GM10847 (cell line): ENCODE measurements around the gene ITGA11.

Experiments used
- POLR2A ChIP-seq: IDR thresholded peaks from 2 replicates; pipeline ENCODE4 v1.6.1; 2011; ENCODE audit not compliant: insufficient read length; ENCODE audit errors: extremely low read depth

Gene ITGA11

DNA sequence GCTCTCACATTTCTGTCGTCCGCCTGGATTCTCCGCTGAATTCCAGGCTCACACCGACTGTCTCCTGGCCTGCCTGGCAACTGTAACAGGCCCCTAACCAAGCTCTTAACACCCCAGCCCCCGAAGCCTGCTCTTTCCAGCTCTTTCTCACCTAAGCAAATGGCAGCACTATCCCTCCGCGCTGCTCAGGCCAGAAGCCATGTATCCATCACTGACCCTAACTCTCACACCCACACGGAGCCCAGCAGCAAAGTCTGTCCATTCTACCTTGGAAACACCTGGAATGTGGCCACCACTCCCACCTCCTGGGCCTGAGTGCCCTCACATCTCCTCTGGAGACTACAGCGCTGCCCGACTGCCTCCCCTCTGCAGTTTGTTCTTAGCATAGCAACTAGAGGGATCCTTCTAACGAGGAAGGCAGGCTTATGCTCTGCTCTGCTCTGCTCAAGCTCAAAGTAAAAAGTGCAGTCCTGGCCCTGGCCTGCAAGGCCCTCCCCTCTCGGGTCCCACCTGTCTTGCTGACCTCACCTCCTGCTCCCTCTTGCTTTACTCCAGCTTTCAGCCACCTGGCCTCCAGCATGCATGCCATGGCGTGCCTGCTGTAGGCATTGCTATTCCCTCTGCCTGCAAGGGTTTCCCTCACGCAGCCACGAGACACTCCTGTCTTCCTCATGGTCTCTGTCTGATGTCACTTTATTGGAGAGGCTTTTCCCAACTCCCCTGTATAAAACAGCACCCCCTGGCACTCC is 127.2 kb downstream of the ITGA11 start:
- no peak for TF ChIP-seq POLR2A

- no peak for TF ChIP-seq POLR2A
Observed at GRCh38 chr15:68303560-68304436, 128.2 kb downstream of the ITGA11 start.

GRCh38 chr15:68303134-68303533 is 128.8 kb downstream of the ITGA11 start:
- no peak for TF ChIP-seq POLR2A

- no peak for TF ChIP-seq POLR2A
Observed at GRCh38 chr15:68302729-68303128, 129.2 kb downstream of the ITGA11 start.

- TF ChIP-seq POLR2A, result no peak
Observed at GRCh38 chr15:68301301-68301700, 130.7 kb downstream of the ITGA11 start.

DNA sequence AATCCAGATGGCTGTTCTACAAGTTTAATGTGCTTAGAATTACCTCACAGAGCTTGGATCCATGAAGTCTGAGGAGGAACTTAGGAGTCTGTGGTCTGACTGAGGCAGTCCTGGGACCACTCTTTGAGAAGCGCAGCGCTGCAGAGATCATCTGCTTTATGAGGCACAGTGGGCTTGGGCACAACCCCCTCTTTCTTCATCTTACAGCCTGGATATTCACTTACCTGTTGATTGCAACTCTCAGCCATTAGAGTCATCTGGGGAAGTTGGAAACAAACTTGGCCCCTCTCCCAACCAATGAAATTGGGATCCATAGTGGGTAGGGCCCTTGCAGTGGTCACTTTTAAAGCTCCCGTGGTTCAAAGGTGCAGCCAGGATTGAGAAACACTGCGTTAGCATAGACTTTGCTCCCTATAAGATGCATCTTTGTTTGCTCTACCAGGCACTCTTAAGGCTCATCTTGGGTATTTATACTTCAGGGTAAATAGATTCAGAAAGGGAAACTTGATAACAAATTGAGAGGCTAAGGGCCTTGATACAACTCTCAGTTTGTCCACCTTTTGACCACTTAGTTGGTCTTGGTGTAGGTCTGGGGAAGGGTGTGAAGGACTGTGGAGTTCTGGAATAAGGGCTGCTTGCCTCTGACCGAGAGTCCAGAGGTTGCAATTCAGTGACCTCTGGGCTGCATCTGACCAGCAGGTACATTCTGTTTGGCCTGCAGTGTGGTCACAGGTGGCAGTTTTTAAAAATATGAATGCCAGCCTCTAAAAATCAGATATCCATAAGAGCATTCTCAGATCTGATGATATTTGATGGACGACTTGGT is 131.6 kb downstream of the ITGA11 start:
- TF ChIP-seq POLR2A, result no peak

DNA sequence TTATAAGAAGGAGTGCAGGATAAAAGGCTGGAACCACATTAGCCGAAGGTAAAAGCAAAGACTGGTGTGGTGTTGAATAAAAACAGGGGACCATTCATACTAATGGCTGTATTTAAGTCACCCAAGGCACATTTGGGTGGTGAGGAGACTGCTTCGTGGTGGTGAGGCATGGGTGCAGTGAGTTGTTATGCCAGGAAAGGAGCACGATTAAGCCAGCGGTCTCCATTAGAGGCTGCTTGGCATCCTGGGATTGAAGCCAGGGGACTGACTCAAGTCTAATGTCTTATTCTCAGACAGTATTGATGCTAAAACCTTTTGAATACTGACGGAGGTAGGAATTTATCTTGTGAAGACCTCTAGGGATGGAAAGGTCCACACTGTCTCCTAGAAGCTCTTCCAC is 132.5 kb downstream of the ITGA11 start:
- no peak for TF ChIP-seq POLR2A

DNA sequence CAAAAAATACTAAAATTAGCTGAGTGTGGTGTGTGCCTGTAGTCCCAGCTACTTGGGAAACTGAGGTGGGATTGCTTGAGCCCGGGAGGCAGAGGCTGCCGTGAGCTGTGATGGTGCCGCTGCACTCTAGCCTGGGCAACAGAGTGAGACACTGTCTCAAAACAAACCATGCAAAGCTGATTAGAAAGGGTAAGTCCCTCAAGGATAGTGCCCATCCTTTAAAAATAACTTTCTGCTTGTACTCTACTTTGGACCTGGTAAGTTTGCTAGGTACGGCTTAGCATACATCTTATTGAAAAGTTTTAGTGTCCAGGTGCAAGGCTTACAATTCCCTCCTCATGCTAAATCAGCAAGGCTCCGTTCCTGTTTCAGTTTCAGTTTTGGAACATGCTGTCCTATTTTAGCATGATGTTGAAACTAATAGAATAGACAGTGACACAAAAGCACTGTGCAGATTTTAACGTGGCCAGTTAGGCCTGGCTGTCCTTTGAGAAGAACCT is 133.0 kb downstream of the ITGA11 start:
- no peak for TF ChIP-seq POLR2A

GRCh38 chr15:68298336-68298735 is 133.6 kb downstream of the ITGA11 start:
- TF ChIP-seq POLR2A, result no peak

DNA sequence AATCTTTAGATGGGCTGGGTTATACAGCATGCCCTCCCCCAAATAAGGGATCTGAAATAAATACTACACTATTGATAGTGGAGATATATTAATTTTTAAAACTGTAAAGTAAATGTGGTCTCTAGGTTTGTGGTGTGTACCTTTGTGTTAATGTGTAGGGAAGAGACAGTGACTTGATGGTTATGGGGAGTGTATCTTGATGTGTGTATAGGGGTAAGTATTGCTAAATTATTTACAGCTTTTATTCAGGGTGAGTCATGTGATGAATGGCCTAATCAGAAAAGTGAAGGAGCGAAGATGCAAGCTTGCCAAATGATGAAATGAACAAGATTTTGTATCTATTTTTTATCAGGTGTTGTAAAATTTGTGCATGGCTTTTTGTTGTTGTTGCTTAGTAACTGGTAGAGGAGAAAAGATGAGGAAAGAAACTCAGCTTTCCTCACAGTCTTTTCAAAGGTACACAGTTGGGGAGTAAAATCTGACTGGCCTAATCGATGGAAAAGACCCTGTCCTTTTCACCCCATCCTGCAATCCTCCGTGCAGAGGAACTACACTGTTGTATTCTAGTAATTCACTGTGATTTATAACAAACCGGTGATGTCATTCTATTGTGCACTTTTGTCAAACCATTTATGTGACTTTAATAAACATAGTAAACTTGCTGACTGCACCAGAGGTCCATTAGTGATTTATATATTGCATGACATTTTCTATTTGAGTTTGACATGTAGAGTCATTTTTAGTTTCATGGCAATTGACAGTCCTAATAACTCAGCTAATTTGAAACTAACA is 136.8 kb downstream of the ITGA11 start:
- TF ChIP-seq POLR2A, result no peak

- no peak for TF ChIP-seq POLR2A
Observed at GRCh38 chr15:68292967-68293366, 139.0 kb downstream of the ITGA11 start.

DNA sequence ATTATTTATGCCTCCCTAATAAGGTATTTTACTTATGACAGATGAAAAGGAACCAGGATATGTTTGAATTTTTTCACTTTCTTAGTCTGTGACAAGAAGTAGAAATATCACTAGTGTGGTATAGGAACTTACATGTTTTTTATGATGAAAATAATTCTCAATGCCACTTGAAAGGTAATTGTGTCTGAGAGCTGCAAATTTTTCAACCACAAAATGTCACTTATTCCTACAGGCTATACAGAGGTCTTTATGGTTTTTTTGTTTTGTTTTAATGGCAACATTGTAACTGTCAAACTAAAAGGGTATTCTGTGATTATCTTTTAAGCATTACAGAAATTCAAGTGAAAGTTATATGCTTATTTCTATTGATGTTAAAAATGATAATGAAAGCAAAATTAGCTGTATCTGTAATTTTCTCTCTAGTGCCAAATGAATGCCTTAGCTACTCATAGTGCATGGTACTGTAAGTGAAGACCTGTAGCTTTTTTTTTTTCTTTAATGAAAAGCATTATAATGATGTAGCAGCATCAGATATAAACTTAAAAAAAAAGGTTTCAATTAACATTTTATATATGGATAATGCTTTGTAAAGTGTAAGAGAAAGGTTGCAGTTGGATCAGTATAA is 139.7 kb downstream of the ITGA11 start:
- no peak for TF ChIP-seq POLR2A

DNA sequence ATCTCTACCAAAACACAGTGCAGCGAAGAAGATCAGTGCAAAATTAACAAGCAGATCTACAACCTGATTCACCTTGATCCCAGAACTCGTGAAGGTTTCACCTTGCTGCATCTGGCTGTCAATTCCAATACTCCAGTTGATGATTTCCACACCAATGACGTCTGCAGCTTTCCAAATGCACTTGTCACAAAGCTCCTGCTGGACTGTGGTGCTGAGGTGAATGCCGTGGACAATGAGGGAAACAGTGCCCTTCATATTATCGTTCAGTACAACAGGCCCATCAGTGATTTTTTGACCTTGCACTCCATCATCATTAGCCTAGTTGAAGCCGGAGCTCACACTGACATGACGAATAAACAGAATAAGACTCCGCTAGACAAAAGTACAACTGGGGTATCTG is 141.2 kb downstream of the ITGA11 start:
- no peak for TF ChIP-seq POLR2A
